DLD1 (cell line): ENCODE results near the gene COL10A1.

Experiments used
- in situ Hi-C: cut with HindIII; loops from 2 replicates; pipeline ENCODE4 v1.10.0; 2017; ENCODE audit warnings: low sequenced_read_pairs

COL10A1 gene

DNA sequence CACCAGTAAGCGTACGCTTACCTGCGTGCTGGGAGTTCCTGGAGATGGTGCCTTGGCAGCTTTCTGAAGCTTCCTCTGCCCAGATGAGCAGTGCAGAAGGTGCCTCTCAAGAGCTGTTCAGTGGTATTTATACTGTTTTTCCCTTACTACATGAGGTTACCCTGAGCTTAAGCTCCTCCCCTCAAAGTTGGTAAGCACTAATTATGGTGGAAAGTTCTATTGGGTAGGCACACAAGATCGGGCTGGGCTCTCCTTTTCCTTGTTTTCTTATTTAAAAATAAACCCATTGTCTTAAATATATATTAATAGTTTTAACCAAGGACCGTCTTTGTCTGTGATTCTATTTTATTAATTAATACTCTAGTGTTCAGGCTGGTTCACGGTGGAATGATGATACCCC lies at the start of gene COL10A1:
TSS of gene COL10A1 (minus strand) at position 101 of the 400 bp plus-strand sequence. CDS start 640 bp downstream, outside the sequence.
- in situ Hi-C loops, result no loop called here

DNA sequence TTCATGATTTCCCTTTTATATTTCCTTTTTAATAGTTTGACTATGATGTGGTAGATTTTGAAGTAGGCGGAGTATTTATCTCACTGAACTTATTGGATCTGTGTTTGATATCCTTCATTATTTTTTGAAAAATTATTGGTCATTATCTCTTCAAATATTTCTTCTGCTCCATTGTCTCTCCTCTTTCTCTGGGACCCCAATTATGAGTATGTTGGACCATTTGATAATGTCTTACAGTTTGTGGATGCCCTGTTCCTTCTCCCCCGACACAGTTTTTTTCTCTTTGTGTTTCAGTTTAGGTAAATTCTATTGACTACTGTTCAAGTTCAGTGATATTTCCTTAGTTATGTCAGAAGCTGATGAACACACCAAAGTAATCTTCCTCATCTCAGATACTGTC lies 49.4 kb upstream of the COL10A1 start:
- in situ Hi-C loops, result no loop called here

DNA sequence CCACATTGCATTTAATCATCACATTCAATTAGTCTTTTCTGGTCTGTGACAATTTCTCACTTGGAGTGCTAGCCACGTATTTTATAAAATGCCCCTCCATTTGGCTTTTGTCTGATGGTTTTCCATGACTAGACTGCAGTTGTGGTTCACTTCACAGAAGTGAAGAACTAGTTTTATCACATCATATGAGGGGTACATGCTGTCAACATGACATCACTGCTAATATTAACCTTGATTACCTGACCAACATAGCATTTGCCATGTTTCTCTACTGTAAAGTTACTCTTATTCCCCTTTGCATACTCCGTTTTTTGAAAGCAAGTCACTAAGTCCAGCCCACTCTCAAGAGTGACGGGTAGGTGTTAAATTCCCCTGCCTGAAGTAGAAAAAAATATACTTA lies 48.0 kb upstream of the COL10A1 start:
- in situ Hi-C loops, result no loop called here

DNA sequence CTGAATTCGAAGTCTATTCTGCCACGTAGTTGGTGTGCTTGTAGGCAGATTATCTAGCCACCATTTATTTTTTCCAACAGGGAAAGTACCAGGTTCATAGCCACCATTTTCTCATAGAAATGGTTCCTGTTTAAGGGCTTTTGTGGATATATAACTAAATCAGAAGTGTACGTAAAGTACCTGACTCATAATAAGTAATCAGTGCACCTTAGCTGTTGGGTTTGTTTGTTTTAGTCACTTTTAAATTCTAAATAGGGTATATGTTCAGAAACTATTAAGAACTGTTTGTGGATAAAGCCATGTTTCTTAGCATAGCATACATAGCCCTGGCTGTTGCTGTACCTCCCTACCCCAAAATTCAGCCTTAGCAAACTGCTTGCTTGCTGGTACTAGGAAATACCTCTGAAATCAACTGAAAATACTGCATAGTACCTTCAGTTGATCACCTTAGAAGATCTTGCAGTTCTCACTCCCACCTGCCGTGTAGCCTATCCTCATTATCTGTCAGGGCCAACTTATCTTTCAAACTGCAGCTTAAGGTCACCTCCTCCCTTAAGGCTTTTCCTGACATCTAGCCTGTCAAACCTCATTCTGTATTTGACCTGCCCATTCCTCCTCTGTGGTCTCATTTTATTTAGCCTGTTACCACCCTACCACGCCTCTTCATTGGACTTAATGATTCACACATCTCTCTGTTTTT lies 44.6 kb upstream of the COL10A1 start:
- in situ Hi-C loops, result no loop called here

DNA sequence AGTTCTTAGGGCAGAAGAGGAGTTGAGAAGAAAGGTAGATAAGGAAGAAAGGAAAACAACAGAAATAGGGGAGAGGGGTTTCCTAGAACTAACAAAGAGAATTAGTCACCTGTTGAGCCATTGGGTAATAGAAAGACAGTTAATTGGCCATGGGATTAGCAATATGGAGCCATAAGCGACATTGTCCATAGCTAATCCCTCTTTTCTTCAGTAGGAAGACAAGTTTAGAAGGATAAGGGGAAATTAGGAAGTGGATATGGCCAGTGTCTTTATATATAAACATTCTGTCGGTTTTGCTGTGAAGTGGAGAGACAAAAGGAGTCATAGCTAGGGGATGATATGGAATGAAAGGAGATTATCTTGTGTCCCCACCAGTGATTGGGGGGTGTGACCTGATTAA lies 43.9 kb upstream of the COL10A1 start:
- in situ Hi-C loops, result no loop called here

DNA sequence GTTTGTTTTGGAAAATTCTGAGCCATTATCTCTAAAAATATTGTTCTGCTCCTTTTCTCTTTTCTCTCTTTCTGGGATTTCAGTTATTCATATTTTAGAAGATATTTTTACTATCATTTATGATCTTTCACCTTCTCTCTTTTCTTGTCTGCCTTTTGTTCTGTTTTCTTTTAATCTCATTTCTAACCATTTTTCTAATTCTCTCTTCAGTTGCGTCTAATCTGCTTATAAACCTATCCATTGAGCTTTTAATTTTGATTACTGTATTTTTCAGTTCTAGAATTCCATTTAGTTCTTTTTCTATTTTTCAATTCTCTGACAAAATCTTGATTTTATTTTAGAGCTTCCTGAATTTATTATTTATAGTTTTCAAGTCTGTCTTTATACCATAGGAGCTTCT lies 42.2 kb upstream of the COL10A1 start:
- in situ Hi-C loops, result no loop called here

DNA sequence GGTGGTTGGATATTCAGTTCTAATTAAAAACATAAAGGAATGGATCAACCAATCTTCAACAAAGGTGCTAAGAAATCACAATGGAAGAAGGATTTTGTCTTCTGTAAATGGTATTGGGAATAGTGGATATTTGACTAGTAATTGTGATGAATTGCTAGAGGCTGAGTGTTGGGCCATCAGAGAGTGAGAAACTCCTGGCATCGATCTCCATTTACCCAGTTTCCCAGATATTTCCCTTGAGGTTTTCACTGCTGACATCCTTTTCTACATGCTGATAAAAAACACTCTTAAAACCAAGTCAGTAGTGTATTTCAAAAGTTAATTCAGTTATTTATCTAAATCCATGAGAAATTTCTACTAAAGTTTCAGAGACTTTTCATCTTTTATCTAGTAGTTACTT lies 40.4 kb upstream of the COL10A1 start:
- in situ Hi-C loops, result no loop called here

DNA sequence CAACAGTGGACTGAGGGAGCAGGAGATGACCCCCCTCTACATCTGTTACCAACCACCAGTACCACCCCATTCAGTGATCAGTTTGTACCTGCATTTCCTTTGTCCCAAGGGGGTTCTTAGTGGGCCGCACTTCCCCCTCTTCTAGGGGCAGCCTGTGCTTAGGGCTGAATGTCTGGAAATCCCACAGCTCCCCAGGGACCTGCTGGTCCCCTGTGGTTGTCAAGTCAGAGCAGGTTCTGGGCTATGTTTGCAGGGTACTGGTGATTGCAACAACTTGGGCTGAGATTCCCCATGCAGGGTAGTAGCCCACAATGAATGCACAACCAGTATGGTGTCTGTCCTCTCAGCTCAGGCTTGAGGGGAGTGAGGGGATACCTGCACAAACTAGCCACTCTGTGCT lies 39.7 kb upstream of the COL10A1 start:
- in situ Hi-C loops, result no loop called here

DNA sequence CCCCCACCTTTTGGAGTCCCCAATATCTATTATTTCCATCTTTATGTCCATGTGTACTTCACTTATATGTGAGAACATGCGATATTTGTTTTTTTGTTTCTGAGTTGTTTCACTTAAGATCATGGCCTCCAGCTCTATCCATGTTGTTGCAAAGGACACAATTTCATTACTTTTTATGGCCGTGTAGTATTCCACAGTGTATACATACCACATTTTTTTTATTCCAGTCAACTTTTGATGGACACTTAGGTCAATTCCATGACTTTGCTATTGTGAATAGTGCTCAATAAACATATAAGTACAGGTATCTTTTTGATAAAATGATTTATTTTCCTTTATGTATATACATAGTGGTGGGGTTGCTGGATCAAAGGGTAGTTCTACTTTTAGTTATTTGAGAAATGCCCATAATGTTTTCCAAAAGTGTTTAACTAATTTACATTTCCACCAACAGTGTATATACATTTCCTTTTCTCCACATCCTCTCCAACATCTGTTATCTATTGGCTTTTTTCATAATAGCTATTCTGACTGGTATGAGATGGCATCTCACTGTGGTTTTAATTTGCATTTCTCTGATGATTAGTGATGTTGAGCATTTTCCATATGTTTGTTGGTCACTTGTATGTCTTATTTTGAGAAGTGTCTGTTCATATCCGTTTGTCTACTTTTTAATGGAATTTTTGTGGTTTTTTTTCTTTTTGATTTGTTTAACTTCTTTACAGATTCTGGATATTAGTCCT lies 34.0 kb upstream of the COL10A1 start:
- in situ Hi-C loops, result no loop called here

DNA sequence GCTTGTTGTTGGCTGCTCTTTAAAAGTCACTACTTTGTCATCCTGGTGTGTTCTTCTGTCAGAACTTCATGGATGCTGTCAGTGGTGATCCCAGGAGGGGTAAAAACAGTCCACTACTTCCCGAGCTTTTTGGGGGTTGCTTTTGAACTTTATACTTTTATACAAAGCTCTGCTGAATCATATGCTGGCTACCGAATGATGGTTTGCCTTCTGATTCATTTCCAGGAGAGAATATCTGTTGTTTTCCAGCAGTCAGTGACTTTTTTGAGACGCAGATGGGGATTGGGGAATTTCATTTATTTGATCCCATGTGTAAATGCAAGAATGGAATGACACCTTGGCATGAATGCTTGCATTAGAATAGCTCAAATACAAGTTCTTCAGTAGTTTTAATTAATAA lies 32.7 kb upstream of the COL10A1 start:
- in situ Hi-C loops, result no loop called here

DNA sequence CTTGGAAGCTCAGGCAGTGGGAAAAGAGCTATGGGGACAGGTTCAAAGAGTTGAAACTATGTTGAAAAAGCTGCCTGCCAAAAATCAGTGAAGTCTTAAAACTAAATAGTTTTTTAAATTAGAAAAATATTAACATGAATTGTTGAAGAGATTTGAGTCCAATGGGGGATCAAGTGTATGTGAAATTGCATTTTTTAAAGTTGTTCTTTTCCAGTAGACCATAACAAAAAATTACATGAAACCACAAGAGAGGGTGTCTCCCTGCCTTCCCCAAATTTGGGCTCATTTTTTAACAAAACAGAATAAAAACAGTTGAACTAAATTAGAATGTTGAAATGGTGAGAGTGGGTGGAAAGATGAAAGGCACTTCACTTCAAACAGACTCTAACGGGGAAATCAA lies 31.5 kb upstream of the COL10A1 start:
- in situ Hi-C loops, result no loop called here

DNA sequence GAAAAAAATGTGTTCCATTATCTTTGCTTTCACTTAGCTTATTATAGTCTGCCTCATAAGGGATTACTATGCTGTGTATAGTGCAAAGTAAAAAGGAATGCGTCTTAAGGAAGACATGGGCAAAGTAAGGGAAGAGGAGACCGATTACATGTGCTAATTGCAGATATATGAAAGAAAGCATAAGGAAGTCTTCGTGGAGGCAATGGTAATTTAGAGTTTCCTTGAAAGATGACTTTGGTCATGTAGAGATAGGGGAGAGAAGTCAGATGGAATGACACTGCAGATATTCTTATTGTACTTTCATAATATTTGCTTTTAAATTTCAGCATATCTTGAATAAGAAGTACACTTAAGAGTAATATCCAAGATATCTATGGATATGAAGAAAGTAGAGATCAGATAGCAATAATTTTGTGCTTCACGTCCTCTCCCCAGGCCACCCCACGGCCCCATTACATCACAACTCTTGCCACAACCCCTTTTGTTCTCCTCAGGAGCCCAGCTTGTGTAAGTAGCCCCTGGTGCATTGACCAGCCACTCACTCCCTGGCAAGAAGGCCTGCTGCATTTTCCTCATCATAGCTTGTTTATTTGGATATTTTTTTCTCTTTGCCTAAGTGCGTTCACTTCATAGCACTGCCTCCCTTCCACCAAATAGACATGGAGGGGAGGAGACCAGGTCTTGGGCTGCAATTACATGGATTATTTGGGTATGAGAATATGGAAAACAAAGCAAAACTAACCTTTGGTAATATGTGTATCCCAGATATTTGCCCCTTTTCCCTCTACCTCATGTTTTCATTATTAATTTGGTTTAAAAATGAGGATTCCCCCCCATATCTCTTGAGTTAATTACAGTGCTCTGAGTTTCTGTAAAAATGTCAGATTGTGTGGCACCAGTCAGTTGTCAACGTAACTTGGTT lies 30.7 kb upstream of the COL10A1 start:
- in situ Hi-C loops, result no loop called here

DNA sequence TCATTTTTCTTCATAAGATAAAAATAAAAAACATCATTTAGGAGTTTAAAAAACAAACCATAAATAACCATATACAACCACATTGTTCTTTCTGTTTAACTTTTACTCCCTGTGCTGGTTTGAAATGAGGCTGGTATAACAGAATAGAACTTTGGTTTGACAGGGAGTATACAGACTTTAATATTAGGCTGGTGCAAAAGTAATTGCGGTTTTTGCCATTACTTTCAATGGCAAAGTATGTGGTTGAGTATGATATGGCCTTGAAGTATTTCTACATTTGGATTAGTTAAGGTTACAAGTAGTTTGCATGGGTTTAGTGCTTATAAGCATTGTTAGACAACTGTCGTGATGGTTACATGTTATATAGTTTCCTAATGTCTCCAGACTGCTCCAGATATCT lies 29.0 kb upstream of the COL10A1 start:
- in situ Hi-C loops, result no loop called here

DNA sequence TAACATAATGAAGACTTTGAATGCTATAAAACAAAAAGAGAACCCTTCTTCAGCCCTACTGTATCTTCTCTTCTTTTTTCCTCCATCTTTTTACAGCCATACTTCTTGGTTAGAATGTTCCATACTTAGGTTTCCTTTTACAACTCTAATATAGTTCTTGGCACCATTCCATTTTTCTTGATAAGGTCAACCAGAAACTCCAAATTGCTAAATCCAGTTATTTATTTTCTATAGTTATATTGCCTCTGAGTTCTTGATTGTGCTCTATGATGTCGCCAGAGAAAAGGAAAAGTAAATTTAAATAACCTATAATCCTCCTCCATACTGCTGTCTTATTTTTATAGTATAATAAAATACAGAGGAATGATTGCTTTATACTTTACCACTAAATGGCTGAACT lies 26.7 kb upstream of the COL10A1 start:
- in situ Hi-C loops, result no loop called here

DNA sequence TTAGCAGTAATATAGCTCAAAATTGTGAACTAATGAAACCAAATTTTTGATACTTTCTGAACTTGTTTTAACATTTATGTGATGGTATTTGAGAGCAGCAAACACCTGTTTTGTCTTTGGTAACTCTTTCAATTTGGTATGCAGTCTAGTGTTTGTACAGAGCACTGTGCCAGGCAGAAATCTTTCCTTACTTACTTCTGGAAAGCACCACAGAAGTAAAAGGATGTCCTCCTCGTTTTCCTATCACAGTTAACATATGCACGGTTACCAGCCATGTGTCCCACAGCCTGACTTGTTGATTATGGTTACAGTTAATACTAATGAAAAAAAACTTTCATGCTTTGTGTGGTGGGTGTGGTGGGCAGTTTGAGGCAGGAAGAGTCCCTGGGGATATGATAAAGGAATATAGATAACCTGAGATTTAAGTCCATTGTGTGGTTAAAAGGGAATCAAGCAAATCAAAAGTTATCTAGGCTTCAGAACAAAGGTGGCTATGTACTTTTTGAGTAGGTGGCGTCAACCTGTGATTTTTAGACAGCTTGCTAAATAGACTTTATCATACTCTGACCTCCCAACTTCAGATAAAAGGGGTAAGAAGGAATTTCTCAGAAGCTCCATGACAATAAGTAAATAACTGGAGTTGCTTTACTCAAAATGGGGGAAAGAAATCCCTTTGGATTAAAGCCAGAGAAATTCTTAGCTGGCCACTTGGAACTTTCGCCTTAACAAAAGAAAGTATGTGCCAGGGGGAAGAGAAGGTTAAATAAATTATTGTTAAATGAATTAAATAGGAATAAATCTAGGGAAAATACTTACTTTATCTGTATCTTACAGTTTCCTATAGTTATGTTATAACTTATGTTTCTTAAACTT lies 20.1 kb upstream of the COL10A1 start:
- in situ Hi-C loops, result no loop called here

DNA sequence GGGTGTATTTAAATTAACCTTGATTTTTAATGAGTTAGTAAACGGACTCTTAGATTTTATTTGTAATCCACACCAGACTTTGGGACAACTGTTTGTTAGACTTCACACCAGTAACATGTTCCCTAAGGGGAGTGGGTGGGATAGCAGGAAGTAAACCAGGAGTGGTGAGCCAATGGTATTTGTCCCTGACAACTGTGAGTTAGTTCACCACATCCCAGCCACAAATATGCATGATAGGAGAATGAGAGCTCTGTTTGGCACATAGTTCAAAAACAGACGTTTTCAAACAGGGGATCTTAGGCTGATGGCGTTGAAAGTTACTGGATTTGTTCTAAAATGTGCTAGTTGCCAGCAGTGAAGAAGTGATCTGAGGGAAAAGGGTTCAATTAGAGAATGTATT lies 18.7 kb upstream of the COL10A1 start:
- in situ Hi-C loops, result no loop called here

DNA sequence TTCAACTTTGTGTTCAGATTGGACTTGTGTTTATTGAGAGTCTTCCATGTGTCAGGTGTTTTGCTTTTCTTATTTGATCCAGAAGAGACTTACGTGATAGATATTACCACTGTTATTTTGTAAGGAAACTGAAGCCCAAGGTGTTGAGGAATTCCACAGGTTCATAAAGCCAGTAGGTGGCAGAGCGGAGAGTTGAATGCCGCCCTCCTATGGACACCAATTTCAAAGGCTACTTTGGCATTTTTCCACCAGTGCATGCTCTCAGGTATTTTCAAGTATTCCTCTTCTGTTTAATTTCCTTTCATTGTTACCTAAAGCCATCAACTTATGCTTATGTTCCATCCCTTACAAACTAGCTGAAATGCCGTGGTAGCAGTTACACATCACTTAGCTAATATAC lies 14.0 kb upstream of the COL10A1 start:
- in situ Hi-C loops, result no loop called here

DNA sequence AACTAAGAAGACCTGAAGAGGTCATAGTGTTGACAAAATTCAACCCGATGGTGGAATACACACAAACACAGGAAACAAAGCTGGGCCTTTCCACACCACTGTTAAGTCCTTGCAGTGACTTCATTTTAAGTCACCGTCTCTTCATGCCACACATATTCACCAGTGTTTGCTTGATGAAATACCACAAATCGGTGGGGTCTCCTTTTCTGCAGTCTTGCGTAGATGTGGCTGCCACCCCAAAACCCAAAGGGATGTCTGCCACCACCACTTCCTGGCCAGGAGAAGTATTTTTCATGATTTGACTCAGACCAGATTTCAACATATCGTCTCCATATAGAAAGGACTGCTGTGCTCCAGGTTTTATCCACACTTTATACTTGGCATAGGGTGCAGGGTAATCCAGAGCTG lies 11.0 kb upstream of the COL10A1 start:
- in situ Hi-C loops, result no loop called here

DNA sequence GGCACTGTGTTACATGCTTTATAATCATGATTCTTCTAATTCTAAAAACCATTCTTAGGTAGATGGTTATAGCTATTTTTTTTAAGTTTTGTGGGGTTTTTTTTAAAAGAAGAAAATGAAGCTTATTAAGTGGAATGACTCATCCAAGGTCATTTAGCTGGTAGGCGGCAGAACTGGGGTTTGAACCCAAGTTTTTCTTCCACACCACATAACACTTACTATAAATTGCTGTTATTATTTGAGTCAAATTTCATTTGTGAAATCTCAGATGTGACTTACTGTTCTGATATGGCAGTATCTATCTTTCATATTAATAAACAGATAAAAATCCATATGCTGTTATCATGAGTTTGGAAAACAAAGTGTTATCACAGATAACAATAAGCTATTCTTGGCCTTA lies 10.4 kb upstream of the COL10A1 start:
- in situ Hi-C loops, result no loop called here

DNA sequence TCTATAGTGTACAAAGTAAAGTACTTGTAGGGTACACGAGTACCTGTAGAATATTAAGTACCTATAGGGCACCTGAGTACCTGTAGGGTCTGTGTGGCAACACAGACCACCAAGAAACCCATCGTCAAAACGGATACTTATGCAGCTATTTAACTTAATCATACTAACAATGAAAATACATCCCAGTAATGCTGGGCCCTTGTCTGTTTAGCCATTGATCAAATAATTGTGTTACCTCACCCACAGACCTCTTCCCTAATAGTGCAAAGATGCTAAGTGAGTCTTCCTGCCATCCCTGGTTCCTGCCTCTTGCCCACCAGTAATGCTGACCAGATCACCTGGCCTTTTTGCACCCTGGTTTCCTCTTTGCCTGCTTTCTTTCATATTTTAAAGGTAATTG lies 7.5 kb upstream of the COL10A1 start:
- in situ Hi-C loops, result no loop called here
